GF-D8 (cell line): Measurements from ENCODE around the gene SUCO.

Experiments used
- DNase-seq: peaks from one replicate; lab custom pipeline; 2025; lab: John Stamatoyannopoulos, UW

The SUCO gene

DNA sequence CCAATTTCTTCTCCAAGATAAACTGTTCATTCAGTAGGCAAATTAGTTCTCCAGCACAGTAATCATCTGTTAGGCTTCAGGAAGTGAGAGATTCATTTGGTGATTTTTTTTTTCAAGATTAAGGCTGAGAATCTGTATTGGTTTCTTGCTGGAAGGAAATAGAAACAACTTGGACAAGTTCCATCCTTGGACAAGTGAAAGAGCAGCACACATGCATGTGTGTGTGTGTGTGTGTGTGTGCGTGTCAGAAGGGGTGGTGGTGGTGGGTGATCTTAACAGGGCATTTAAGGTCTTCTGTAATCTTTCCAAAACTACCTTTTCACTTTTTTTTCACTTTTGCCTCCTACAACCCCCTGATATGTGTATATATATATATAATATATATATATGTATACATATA, 15.9 kb upstream of the SUCO start:
- no peak for DNase-seq

DNA sequence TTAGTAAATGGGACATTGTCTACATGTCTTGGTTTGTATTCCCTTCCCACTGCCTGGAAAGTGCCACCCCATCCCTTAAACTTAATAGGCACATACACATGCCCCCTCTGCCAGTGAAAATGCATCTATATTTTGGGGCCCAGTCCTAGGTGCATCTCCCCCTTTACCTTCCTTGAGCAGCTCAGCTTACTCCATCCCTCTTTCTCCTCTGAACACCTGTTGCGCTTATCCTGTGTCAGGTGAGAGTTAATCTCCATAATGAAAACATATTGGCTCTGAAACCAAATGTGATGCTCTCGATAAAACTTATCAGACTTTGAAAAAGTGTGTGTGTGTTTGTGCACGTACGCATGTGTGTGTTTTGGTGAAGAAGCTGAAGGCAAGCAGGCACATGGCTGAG, 15.4 kb upstream of the SUCO start:
- no peak for DNase-seq

DNA sequence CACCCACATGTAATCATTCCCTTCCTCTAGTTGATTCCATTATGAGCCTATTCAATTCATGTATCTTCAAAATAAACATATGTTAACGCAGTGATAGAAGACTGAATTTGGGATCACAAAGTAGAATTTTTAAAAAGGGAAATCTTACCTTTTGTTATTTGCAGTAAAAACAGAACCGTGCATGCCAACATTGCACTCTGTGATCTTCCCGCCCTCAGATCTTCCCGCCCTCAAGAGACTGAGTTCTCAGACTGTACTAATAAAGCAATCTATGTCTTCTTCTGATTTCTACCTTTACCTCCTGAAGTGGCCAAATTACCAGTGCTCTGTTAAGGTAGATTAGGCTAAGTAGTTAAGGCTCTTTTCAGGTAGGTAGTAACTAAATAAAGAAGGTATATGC, 3.6 kb upstream of the SUCO start:
- no peak for DNase-seq

DNA sequence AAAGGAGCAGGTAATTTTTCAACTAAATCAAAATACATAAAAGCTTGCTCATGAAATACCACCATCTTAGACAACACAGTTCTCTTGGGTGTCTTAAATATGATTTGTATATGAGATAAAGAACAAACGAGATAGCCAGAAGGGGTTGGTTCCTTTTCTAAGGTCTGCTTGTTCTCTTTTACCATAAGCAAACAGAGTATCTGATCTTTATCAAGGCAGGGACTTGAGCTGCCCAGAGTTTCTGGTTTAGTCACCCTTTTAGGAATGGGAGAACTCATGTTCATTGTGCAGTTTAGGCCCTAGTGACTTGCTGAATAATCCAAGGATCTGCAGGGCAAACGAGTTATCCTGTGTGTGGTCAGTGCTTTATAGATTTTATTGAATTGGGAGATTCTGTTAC, 3.0 kb upstream of the SUCO start:
- DNase-seq: peak; percentile 53

DNA sequence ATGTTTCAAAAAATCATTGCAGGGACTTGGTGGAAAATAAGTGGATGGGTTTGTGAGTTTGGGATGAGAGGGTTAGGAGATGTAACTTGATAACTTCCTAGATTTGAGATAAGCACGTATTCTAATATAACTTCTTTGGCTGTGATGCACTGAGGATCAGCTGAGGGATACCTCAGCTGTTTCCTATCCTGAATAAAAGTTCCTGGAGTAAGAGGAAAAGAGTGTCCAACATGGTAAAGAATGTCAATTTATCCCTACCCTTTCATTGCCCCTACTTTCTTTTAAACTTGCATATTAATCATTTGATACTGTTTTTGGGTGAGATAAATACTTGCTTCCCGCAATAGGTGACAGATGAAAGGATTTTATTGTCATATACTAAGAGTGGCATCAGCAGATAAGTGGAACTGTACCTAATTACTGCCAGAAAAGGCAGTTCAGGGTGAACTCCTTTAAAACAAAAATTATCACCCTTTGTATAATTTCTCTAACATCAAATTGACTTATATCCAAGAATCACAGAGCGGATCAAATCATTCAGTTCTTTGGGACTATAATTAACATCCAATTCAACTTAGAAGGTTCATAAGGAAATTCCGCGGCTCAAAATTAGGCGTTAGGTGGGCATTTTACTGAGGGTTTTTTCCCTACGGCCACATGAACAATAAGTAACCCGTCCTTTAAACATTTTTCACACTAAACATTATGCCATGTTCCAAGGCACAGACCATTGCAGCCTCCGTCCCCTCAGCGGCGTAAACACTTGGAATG, 1.4 kb upstream of the SUCO start:
- DNase-seq: no peak

DNA sequence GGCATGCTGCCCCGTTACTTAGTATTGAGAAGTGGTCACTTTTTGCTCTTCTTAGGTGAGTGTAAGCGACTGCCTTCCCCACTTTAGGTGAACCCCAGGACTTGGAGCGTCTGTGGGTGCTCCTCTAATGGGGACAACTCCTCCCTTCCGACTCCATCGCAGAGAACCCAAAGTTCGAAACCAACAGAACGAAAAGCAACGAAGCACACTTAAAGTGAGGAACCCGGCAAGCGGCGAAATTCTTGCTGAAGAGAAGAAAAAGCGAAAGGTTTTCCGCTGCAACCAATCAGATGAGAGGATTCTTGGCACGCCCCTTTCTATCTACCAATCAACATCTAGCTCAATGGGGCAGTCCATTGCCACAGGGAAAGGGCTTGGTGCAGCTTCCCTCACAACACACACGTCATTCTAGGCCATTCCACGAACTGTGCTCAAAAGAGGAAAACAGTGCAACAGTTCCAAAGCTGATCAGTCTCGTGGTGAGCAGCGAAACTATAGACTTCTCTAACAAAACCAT, 709 bp upstream of the SUCO start:
- peak; percentile 95 for DNase-seq

DNA sequence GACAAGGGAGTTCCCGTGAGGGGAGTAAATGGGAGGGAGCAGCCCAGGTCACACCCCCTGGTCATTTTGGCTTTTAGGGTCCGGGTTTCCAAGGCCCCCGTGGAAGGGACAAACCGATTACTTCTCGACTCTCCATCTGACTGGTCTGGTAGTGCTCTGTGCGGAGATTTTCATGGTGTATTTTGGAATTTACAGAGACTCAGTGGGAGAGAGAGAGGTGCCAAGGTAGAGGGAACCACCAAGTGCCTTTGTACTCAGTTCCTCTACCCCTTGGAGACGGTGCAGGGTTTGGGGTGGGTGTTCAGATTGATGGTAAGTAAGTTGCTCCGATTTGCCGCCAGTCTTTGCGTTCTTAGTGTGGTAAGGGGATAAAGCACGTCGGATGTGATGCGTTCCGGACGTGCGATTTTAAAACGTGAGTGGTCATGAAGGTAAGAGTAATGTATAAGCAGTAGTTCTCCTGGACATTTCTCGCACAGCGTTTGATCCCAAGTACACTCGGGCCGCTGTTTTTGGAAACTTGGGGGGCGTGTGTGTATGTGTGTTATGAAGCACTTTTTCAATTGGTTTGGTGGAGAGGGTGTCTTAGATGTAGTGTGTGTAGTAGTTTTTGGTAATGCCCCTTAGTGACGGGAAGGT, 682 bp downstream of the SUCO start:
- DNase-seq: peak; percentile 19

DNA sequence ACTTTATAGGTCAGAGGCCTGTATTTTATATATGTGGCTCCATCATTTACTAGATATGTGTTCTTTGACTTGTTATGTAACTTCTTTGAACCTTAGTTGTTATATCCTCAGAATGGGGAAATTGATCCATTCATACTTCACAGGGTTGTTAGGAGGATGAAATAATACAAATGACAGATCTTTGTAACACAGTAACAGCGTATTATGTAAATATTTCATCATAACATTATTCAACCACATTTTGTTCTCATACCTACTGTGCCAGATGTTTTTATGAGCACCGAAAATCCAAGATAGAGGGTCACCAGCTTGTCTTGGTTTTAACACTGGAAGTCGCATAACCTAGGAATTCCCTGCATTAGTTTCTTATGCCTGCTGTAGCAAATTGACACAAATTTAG, 3.3 kb downstream of the SUCO start:
- no peak for DNase-seq

DNA sequence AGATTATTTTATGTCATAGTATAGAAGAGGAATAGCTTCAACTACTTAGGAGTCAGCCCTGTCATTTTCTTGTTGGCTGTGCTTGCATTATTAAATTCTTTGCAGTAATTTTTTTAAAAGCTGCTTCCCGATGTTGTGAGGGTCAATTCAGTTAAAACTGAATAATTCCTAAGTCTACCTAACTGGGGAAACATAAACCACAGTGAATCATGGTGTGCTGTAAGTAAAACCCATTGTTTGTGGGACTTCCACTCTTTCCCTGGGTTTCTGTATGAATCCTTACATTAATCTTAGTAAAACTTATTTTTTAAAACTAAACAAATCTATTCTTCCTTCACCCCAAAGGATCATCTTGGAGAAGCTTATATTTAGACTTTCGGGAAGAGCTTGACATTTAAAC, 4.4 kb downstream of the SUCO start:
- no peak for DNase-seq

DNA sequence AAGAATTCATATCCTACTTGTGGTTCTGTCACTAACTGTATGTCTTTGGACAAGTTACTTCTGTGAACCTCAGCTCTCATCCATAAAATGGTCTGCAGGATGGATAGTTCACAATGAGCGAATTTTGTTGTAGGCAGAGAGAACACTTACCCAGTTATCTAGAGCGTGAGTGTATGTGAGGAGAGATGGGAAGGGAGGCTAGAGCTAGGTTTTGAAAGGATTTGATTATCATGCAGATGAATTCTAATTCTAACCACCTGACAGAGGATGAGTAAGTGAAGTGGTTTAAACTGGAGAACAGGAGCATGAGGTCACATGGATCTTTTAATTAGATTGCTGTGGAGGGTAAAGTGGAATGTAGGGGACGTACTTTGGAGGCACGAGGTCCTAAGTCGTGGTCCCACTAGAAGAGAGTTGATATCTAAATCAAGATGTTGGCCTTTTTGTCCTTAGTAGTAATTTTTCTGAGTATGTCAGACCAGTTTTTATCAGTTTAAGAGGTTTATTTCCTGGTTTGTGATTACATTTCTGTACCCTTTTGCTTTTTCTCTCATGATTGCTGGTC, 5.0 kb downstream of the SUCO start:
- DNase-seq: no peak

DNA sequence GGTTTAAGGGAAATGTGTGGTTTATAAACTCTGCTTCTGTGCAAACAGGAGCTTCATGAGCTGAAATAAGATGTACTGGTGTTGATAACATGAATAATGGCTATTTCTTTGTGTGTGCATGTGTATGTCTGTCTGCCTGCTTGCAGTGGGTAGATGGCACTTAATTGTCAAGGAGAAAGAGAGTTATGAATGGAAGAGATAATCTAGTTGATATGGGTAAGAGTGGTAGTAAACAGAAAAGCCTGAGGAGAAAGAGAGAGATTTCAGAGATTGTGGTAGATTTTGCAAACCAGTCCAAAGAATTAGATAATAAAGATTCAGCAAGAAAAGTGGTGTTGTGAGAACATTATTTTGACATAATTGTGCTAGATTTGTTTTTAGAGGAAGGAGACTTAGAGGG, 7.7 kb downstream of the SUCO start:
- no peak for DNase-seq

DNA sequence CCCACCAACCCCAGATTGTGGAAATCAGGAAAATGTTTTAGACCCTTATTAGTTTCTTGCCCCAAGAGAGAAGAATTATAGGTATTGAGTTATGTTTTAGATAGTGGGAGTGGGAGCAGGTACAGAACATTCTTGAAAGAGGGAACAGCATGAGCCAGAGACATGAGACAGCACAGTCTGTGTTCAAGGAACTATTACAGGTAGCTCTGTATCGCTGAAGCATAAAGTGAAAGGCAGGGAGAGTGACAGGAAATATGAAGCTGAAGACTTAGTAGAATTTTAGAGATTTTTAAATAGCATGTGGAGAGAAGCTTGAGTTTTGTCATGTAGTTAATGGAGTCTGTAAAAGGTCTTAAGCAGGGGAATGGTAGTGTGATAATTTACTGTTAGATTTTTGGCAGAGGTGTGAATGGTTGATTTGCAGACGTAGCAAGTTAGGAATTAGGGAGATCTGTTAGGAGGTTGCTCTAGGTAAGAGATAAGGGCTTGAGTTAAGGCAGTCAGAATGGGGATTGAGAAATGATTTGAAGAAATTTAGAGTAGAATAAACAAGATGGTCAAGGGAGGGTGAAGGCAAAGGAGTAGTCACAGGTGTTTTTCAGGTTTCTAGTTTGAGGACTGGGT, 11.6 kb downstream of the SUCO start:
- DNase-seq: no peak

DNA sequence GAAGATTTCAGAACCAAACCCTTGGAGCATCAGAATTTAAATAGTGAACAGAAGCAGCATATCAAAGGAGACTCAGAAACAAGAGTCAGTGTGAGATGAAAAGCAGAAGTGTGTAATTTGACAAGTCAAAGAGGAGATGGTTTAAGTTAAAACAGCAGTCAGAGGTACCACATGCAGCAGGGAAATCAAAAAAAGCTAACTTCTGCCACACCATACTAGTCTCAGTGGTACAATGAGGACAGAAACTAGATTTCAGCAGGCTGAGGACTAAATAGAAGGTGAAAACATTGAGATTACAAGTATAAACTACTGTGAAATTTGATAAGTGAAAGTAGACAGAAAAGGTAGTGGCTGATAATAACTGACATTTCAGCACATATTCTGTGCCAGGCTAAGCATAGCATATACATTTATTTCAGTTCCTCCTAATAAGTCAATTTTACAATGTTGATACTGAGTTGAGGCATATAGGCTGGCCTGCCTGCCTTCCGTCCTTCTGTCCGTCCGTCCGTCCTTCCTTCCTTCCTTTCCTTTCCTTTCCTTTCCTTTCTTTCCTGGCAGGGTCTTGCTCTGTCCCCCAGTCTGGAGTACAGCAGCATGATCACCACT, 12.6 kb downstream of the SUCO start:
- DNase-seq: no peak

DNA sequence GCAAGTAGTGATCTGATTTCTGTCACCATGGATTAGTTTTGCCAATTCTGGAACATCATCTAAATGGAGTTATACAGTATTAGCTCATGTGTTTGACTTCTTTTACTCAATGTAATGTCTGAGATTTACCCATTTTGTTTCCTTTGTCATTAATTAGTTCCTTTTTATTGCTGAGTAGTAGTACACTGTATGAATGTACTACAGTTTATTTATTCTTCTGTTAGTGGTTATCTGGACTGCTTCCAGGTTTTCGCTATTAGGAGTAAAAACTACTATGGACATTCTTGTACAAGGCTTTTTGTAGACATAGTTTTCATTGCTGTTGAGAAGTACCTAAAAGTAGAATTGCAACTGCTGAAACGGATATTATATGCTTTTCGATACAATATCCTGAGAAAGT, 14.1 kb downstream of the SUCO start:
- DNase-seq: no peak

DNA sequence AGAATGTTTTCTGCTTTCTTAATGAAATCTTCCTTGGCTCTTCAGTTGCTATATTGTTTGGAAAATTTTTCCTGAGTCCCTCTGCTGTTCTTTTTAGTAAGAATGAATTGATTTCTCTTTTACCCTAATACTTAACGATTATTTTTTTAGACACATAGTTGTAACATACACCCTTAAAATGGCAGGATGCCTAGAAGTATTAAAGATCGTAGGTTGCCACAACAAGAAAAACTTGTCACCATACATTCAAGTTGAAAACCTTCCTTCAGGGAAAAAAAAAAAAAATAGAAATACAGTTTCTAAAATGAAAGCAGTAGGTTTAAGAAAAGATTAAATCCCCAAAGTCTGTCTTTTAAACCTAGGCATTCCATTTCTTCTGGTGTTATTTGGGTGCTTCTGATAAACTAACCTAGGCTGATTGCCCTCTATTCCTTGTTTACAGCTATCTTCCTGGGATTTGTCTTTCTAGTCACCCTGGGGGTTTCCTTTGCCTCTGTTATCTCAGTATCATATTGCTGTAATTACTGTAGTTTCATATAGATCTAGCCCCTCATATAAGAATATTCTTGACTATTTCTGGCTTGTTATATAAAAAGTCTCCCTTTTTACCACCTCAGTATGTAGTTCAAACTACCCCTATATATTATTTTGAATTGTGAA, 16.8 kb downstream of the SUCO start:
- no peak for DNase-seq

DNA sequence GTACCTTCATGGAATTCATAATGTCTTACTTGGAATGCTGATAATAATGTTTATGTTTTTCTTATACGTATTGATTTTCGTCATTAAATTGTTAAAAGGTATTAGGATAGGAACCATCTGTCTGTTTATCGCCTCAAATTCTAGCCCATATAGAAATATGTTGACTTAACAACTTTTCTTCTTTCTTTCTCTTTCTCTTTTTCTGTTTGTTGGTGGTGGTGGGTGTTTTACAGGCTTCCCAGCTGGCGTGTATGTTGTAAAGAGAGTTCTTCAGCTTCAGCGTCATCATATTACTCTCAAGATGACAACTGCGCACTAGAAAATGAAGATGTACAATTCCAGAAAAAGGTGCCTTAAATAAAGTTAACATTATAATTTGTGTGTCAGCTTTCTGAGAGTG, 18.3 kb downstream of the SUCO start:
- DNase-seq: no peak

DNA sequence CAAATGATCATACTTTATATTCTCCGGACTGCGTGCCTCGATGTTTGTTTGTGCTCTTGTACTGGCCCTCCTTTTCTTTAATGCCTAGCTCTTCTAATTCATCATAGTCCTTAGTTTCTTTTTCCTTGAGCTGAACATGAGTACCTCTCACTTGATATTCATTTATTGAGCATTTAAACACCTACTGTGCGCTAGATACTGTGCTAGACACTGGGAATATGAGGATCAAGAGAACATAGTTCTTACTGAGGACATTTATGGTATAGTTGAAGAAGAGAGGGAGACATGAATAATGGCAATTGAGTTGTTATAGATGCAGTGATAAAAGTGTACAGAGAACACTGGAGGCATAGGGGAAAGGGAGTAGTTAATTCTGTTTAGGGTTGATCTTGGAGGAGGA, 22.0 kb downstream of the SUCO start:
- no peak for DNase-seq

DNA sequence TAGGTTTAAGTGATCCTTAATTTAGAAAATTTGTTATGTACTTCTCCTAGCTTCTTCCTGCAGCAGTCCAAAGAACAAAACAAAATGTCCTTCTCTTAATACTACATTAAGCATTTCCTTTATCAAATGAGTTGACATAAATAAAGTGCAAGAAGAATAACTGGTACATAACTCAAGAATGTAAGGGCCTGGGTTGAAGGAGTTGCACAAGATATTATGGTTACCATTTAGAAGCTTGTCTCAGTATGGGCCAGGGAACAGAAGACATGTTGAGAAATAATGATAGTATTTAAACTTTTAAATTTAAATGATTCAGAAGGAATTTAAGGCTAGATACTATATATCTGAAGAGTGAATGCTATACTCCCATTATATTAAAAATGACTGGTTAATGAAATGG, 23.5 kb downstream of the SUCO start:
- DNase-seq: no peak

DNA sequence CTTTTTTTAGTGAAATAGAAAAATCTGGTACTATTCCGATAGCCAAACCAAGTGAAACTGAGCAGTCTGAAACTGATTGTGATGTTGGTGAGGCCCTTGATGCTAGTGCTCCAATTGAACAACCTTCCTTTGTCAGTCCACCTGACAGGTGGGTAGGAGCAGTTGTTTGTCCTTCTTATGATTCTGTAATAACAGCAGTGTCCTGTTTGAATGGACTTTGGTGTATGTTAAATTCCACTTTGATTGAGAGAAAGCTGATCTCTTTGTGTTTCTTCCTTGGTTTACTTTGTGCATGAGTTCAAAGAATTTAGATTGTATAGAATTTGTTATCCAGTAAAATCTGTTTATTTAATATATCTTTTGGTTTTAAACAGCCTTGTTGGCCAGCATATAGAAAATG, 24.3 kb downstream of the SUCO start:
- DNase-seq: no peak

DNA sequence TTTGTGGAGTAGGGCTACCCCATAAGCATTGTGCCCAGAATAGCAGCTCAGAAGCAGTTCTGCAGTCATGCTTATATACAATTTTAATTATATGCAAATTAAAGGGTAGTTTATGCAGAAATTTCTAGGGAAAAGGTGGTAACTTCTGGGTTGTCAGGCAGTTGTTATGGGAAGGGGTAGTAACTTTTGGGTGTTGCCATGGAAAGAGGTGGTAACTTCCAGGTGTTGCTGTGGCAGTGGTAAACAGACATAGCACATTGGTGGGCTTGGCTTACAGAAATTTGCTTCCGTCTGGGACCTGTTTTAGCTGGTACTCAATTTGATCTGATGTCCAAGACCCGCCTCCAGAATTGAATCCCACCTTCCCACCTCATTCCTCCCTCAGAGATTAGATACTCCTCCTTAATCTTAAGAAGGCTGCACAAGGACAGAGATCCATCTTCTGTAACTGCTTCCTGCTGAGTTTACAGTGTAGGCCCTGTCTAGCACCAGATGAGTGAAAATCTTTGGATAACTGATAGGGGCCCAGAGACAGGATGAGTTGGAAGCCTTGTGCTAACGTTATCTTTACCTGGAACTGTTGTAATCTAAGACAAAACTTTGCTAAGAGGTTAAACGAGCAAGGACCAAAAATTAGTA, 26.7 kb downstream of the SUCO start:
- DNase-seq: no peak

DNA sequence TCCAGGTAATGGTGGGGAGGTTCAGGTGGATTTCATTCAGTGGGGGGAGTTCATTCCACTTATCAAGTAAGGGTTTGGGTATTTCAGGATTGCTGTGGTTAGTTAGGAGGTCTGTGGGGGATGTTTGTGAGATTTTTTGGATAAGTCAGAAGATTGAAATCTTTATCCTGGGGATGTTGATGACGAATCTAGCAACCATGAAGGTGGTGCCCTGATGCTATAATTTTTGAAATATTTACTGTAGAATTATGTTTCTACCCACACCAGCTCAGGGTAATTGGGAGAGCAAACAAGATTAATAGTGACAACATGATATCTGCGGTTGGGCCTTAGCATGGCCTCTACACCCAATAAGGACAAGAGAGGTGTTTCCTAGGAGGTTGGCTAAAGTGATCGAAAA, 28.3 kb downstream of the SUCO start:
- DNase-seq: no peak
